Naive B cell (primary cell): Measurements from ENCODE around the gene DUSP22. TPM values are rescaled to one million over a fixed set of nuclear protein-coding genes. Genes with fewer than 3 reads are reported as not detected.

Source experiments
- ATAC-seq, 2 donors: fragments of 150-1000 bp; cut with Tn5 transposase; 2 replicates each; pipeline ENCODE4 v1.10.0; 2021; ENCODE audit warnings: low read depth in 2 of 2, mild to moderate bottlenecking in 2 of 2, moderate library complexity in 2 of 2
- DNase-seq: peaks from one replicate; pipeline ENCODE4 v3.0.0; 2022
- H3K27ac Mint-ChIP-seq, 6 donors: one replicate each; pipeline ENCODE4 v1.8.0; 2020 to 2022; ENCODE audit warnings: mild to moderate bottlenecking in 6 of 6, mixed read lengths in 6 of 6, moderate library complexity in 5 of 6, inconsistent platforms in 2 of 6
- H3K27me3 Mint-ChIP-seq, 3 donors: one replicate each; pipeline ENCODE4 v1.8.0; 2021 to 2022; ENCODE audit warnings: mixed read lengths in 3 of 3, mild to moderate bottlenecking in 1 of 3
- H3K36me3 Mint-ChIP-seq, 2 donors: one replicate each; pipeline ENCODE4 v1.8.0; 2020 to 2022; ENCODE audit warnings: mixed read lengths in 2 of 2, inconsistent platforms in 1 of 2, mild to moderate bottlenecking in 1 of 2
- H3K4me1 Mint-ChIP-seq, 3 donors: one replicate each; pipeline ENCODE4 v1.8.0; 2020 to 2022; ENCODE audit warnings: mixed read lengths in 3 of 3, inconsistent platforms in 1 of 3, mild to moderate bottlenecking in 1 of 3, moderate library complexity in 1 of 3
- H3K4me3 Mint-ChIP-seq, 8 donors: one replicate each; pipeline ENCODE4 v1.8.0; 2020 to 2022; ENCODE audit warnings: mild to moderate bottlenecking in 8 of 8, mixed read lengths in 8 of 8, moderate library complexity in 8 of 8, inconsistent platforms in 2 of 8
- H3K9me3 Mint-ChIP-seq, 7 donors: one replicate each; pipeline ENCODE4 v1.8.0; 2020 to 2022; ENCODE audit warnings: mixed read lengths in 7 of 7, mild to moderate bottlenecking in 5 of 7, inconsistent platforms in 2 of 7, moderate library complexity in 1 of 7
- polyA plus RNA-seq, 6 donors: library from polyadenylated mRNA; unstranded; fragments of 300-500 nt; fragmentation: Illumina TruSeq; gene quantifications; one replicate each; pipeline ENCODE4 v1.2.3, GENCODE V29; 2021; ENCODE audit warnings: low read depth in 6 of 6

DUSP22 gene
- polyA plus RNA-seq, 6 donors from 2014 or later, result 89.6 to 177 (median 134) TPM

DNA sequence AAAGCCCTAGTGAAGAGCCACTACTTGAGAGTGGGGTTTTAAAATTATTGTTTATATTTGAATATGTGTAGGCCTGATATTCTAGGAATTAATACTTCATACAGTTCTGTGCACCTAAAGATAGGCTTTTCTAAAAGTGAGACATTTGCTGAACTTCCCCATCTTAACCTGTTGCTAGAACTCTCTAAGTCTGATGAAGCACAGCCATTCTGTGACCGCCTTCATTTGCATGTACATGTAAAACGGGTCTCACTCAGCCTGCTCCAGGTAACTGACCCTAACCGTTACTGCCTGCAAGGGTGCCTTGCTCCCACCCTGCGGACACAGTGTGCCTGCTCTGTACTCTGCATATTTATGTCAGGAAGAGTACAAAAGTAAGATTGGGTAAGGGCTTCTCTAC is 54.9 kb downstream of the DUSP22 start:
- Mint-ChIP-seq H3K27ac (peak overlapping the region; percentile 70 to 88 (median 78)), H3K36me3 (peaks cover 44 to 50% of the 10 kb centered on the region in 2 donors), H3K4me3 (peak overlapping the region in 6 of 8 donors; percentile 57 to 74 (median 68)), H3K4me1 (peaks cover 45 to 90% (median 56%) of the 10 kb centered on the region in 3 donors), H3K9me3 (peaks cover 0 to 6% (median 0%) of the 10 kb centered on the region in 7 donors), H3K27me3 (no peaks in the 10 kb centered on the region)
- ATAC-seq (peak; percentile 95 to 99), DNase-seq (peak; percentile 55)

DNA sequence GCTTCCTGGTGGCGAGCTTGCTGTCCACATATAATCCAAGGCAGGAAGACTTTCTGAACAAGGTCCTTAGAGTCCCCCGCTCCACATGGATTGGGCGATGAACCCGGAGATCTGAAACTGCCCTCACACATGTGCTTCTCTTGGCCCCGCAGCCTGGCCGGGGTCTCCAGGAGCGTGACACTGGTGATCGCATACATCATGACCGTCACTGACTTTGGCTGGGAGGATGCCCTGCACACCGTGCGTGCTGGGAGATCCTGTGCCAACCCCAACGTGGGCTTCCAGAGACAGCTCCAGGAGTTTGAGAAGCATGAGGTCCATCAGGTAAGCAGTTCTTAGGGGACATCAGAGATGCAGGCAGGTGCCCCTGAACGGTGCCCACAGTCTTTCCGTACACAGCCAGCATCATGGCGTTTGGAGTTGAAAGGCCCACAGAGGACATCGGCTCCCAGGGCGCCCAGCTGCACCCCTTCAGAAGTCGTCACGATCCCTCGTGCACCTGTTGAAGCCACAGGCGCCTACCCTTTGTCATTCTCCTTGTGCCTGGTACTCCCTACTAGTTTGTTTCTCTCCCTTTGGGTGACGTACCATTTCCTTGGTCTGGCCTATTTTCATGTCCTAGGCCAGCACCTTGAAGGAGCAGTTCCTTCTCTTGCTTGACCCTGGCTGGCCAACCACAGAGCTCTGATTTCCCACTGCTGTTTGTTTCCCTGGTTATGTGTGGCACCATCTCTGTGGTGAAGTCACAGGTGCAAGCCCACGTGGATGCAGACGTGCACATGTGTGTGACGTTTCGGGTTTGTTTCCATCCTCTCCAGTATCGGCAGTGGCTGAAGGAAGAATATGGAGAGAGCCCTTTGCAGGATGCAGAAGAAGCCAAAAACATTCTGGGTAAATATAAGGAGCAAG is 55.9 kb downstream of the DUSP22 start:
- peaks cover 44 to 50% of the 10 kb centered on the region in 2 donors for H3K36me3 Mint-ChIP-seq
- H3K27ac Mint-ChIP-seq, result peak overlapping the region in 3 of 6 donors; percentile 70 to 86 (median 75)
- peak overlapping the region in 2 of 8 donors; percentile 6 to 63 for H3K4me3 Mint-ChIP-seq
- peaks cover 0 to 6% (median 0%) of the 10 kb centered on the region in 7 donors for H3K9me3 Mint-ChIP-seq
- H3K27me3 Mint-ChIP-seq, result no peaks in the 10 kb centered on the region
- H3K4me1 Mint-ChIP-seq, result peaks cover 48 to 87% (median 54%) of the 10 kb centered on the region in 3 donors
- DNase-seq (no peak), ATAC-seq (no peak)

DNA sequence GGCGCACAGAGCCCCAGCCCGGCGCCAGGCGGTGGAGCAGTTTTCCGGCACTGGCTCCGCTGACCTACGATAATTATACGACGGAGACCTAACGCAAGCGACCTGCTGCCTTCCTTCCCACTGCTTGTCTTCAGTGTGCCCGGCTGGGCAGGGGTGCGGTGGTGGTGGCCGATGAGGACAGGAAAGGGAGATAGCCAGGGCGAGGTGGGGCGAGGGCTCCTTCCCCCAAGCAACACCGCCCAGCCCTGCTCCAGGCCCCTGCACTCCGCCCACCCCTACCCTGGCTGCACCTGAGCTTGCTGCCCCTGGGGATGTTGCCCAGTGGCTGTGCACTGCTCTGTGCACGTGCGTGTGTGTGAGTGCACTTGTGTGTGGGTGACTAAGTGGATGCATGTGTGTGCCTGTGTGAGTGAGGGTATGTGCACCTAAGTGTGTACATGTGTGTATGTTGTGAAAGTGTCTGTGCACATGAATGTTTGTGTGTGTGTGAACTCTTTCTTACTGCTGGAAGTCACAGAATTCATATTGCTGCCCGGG is 56.6 kb downstream of the DUSP22 start:
- Mint-ChIP-seq H3K36me3 (peaks cover 40 to 45% of the 10 kb centered on the region in 2 donors), H3K4me3 (no peak overlapping the region), H3K4me1 (peaks cover 48 to 86% (median 50%) of the 10 kb centered on the region in 3 donors), H3K27ac (peak overlapping the region in 3 of 6 donors; percentile 12 to 49 (median 16)), H3K27me3 (no peaks in the 10 kb centered on the region), H3K9me3 (peaks cover 0 to 2% (median 0%) of the 10 kb centered on the region in 7 donors)
- DNase-seq (no peak), ATAC-seq (no peak)

DNA sequence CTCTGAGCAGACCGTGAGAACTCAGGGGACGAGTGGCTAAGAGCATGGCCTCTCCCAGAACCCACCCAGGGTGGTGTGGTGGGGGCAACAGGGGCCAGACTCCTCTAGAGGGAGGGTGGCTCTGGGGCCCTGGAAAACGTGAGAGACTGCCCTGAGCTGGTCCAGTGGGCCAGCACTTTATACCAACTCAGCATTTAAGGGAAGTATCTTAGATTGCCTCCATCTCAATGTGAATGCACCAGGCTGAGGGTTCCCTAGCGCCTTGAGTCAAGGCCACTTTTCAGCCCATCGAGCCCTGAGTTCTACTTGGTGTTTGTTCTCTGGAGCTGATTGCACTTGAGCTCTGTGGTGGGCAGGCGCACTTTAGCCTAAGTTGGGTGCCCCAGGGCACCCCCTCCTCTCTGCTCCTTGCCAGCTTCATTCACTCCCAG is 57.2 kb downstream of the DUSP22 start:
- no peaks in the 10 kb centered on the region for H3K9me3 Mint-ChIP-seq
- H3K27ac Mint-ChIP-seq, result peak overlapping the region in 3 of 6 donors; percentile 12 to 32 (median 16)
- H3K4me3 Mint-ChIP-seq, result no peak overlapping the region
- H3K36me3 Mint-ChIP-seq, result peaks cover 34 to 39% of the 10 kb centered on the region in 2 donors
- ATAC-seq, result no peak
- DNase-seq, result no peak
- H3K27me3 Mint-ChIP-seq, result no peaks in the 10 kb centered on the region
- peaks cover 43 to 86% (median 48%) of the 10 kb centered on the region in 3 donors for H3K4me1 Mint-ChIP-seq

DNA sequence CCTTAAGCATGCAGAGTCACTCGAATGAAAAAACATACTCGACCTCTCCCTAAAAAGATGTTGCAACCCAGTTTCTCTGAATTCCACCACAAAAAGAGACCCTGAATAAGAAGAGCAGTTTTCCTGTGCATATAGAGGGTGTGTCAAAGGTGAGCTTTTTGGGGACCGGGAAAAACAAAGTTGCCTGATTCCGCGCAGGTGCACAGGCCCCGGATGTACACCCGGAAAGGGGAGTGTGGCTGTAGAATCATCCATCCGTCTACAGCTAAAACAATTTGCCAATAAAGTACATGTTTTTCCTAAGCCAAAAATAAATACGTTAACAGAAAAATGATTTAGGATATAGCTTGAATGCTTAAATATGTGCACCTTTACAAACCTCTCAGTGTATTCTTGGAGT is 58.1 kb downstream of the DUSP22 start:
- Mint-ChIP-seq H3K4me3 (no peak overlapping the region), H3K27me3 (no peaks in the 10 kb centered on the region), H3K27ac (peak overlapping the region in 1 of 6 donors; percentile 16), H3K4me1 (peaks cover 47 to 86% (median 48%) of the 10 kb centered on the region in 3 donors), H3K36me3 (peaks cover 34 to 36% of the 10 kb centered on the region in 2 donors), H3K9me3 (no peaks in the 10 kb centered on the region)
- DNase-seq (no peak), ATAC-seq (no peak)

DNA sequence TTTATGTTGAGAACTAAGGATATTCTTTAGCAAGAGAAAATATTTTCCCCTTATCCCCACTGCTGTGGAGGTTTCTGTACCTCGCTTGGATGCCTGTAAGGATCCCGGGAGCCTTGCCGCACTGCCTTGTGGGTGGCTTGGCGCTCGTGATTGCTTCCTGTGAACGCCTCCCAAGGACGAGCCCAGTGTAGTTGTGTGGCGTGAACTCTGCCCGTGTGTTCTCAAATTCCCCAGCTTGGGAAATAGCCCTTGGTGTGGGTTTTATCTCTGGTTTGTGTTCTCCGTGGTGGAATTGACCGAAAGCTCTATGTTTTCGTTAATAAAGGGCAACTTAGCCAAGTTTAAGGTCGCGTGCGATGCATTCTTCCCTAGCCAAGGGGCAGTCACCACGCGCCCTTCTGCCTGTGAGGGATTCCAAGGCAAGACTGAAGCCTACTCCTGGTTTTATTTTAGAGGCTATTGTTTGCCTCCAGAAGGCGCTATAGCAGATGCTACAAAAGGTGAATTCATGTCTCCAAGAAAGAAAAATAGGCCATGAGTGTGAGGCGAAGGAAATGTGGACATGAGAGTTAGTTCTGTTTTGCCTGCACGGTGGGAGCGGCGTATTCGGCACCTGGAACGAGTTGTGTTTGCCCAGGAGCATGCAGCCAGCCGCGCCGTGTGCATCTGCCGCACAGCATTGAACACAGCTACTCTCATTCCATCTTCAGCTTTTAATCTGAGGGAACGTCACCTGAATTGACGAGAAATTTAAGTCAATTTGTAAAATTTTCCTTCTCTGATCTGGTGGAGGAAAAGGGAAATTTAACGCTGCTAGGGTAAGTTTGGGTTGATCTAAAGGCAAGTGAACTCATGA is 59.0 kb downstream of the DUSP22 start:
- Mint-ChIP-seq H3K4me3 (peak overlapping the region in 1 of 8 donors; percentile 4), H3K27me3 (no peaks in the 10 kb centered on the region), H3K4me1 (peaks cover 51 to 86% (median 52%) of the 10 kb centered on the region in 3 donors), H3K27ac (peak overlapping the region in 3 of 6 donors; percentile 24 to 70 (median 44)), H3K9me3 (no peaks in the 10 kb centered on the region), H3K36me3 (peaks cover 34 to 36% of the 10 kb centered on the region in 2 donors)
- DNase-seq (no peak), ATAC-seq (no peak)

DNA sequence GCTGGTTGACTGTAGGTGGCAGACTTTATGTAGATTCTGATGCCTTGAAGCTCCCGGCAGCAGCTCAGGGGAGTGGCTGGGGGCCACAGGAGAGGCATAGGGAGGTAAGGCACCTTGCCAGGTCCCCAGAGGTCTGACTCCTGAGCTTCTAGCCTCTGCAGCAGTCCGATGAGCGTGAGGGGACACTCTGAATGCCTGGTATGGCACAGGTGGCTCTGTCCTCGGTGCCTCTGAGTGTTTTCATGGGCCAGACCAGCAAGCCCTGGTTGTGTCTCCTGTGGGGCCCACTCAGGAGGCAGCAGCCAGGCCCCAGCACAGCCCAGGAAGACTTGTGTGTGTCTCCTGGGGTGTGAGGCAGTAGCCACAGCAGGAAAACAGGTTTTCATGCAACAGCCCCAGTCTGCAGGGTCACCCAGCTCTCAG is 59.6 kb downstream of the DUSP22 start:
- no peak for ATAC-seq
- DNase-seq, result no peak
- H3K36me3 Mint-ChIP-seq, result peaks cover 34 to 36% of the 10 kb centered on the region in 2 donors
- H3K27ac Mint-ChIP-seq, result peak overlapping the region in 2 of 6 donors; percentile 18 to 44
- H3K27me3 Mint-ChIP-seq, result no peaks in the 10 kb centered on the region
- no peak overlapping the region for H3K4me3 Mint-ChIP-seq
- H3K9me3 Mint-ChIP-seq, result no peaks in the 10 kb centered on the region
- peaks cover 51 to 86% (median 52%) of the 10 kb centered on the region in 3 donors for H3K4me1 Mint-ChIP-seq

DNA sequence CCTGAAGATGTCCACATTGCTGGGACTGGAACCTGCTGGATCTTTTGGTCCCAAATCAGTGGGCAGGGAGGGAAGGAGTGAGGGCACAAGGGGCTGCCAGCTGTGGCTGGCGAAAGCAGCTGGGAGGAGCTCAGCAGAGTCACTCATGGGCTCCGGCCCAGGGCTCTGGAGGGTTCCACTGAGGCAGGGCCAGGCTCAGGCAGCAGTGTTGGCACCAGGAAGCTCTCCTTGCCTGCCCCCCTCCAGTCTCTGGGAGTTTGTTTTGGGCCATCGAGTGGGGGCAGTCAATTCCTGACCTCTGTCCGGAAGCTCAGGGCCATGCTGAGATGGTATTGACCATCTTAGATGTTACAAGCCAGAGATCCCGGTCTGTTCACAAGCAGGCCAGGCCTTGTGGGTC is 60.2 kb downstream of the DUSP22 start:
- H3K9me3 Mint-ChIP-seq, result no peaks in the 10 kb centered on the region
- H3K4me3 Mint-ChIP-seq, result no peak overlapping the region
- peaks cover 30 to 33% of the 10 kb centered on the region in 2 donors for H3K36me3 Mint-ChIP-seq
- DNase-seq (no peak), ATAC-seq (no peak)
- H3K27ac Mint-ChIP-seq, result no peak overlapping the region
- H3K4me1 Mint-ChIP-seq, result peaks cover 49 to 86% (median 51%) of the 10 kb centered on the region in 3 donors
- H3K27me3 Mint-ChIP-seq, result no peaks in the 10 kb centered on the region

DNA sequence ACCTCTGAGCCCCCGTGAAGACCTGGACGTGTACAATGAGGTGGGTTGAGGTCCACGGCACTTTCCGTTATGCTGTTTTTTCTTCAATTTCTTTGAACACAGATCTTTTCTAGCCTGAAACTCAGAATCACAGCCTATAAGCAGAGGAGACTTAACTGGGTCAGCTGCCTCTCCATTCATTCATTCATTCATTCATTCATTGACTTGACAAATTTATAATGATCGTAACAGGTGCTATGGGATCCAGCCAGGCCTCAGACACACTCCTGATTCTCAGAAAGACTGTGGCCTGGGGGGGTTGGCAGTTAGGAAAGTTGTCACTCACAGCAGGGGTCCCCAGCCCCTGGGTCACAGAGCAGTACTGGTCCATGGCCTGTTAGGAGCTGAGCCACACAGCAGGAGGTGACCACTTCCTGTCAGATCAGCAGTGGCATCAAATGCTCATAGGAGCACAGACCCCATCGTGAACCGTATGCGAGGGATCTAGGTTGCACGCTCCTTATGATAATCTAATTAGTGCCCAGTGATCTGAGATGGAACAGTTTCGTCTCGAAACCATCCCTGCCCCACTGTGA is 60.7 kb downstream of the DUSP22 start:
- H3K36me3 Mint-ChIP-seq, result peaks cover 26 to 33% of the 10 kb centered on the region in 2 donors
- no peak for ATAC-seq
- DNase-seq, result no peak
- no peaks in the 10 kb centered on the region for H3K27me3 Mint-ChIP-seq
- H3K27ac Mint-ChIP-seq, result peak overlapping the region in 3 of 6 donors; percentile 3 to 15 (median 11)
- no peak overlapping the region for H3K4me3 Mint-ChIP-seq
- no peaks in the 10 kb centered on the region for H3K9me3 Mint-ChIP-seq
- peaks cover 48 to 86% (median 51%) of the 10 kb centered on the region in 3 donors for H3K4me1 Mint-ChIP-seq

DNA sequence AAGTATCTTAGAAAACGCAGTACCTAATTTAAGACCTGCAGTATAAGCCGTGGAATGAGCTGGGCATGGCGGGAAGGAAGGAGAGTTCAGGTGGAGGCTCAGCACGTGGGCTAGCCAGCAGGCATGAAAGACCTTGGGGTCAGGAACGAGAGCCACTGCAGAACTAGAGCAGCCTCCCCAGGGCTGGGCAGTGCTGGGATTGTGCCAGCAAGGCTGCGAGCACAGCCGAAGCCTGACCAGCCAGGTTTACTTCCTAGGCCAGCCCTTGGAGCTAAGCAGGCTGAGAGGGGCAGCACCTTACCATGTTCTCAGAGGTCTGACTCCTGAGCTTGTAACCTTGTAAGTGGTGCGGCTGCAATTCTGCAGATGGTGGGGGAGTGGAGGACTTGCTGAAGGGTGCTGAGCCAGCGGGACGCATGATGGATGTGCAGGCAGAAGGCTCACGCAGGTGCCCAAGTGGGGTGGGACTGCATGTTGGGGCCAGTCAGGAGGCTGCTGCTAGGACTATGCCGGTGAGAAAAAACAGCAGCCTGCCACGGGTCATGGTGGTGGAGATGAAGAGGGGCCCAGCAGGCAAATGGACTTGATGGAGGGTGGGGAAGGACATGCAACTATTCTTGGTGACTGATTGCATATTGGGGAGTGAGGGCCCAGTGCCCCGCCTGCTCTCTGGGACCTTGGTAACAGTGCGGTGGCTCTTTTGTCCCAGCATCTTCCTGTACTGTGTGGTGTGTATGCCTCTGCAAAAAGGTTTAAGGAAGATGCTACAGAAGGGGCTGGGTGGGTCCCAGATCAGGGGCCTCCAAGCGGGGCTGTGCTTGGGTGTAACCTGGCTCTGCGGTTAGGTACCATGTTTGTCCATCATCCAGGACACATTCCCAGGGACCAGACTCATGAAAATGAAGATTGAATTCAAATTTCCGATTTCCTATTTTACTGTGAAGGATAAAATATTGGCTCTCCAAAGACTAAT is 61.6 kb downstream of the DUSP22 start:
- H3K27ac Mint-ChIP-seq, result peak overlapping the region in 4 of 6 donors; percentile 13 to 56 (median 42)
- DNase-seq (no peak), ATAC-seq (no peak)
- H3K4me1 Mint-ChIP-seq, result peaks cover 48 to 87% (median 51%) of the 10 kb centered on the region in 3 donors
- H3K9me3 Mint-ChIP-seq, result peaks cover 0 to 2% (median 0%) of the 10 kb centered on the region in 7 donors
- H3K36me3 Mint-ChIP-seq, result peaks cover 17 to 28% of the 10 kb centered on the region in 2 donors
- no peaks in the 10 kb centered on the region for H3K27me3 Mint-ChIP-seq
- H3K4me3 Mint-ChIP-seq, result no peak overlapping the region

DNA sequence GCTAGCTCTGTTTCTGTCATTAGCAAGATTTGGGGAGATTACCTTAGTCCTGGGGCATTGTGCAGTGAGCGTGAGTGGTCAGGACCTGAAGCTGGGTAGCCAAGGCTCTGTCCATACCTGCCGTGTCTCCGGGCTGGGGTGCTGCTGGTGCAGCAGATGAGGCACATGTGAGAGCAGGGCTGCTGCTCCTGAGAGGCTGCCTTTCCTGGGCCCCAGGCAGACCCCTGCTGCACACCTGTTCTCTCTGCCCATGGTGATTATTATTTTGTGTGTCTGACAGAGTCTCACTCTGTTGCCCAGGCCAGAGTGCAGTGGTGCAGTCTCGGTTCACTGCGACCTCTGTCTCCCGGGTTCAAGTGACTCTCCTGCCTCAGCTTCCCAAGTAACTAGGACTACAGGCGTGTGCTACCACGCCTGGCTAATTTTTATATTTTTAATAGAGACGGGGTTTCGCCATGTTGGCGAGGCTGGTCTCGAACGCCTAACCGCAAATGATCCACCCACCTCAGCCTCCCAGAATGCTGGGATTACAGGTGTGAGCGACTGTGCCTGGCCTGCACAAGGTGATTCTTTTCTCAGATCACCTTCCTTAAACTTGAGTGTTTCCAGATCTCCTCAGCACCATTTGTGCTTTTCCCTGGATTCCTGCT is 62.5 kb downstream of the DUSP22 start:
- peaks cover 0 to 4% (median 0%) of the 10 kb centered on the region in 7 donors for H3K9me3 Mint-ChIP-seq
- H3K36me3 Mint-ChIP-seq, result peaks cover 8 to 21% of the 10 kb centered on the region in 2 donors
- no peaks in the 10 kb centered on the region for H3K27me3 Mint-ChIP-seq
- H3K4me3 Mint-ChIP-seq, result peak overlapping the region in 1 of 8 donors; percentile 17
- peaks cover 47 to 87% (median 49%) of the 10 kb centered on the region in 3 donors for H3K4me1 Mint-ChIP-seq
- no peak for ATAC-seq
- peak overlapping the region in 3 of 6 donors; percentile 4 to 31 (median 20) for H3K27ac Mint-ChIP-seq
- DNase-seq, result no peak
